ENCODE results near the gene IFT88.
A peak's percentile ranks its signal among the peaks of the same experiment; 100 is the strongest.

IFT88 gene
- long read RNA-seq, donor 1, partial matches to known transcripts, result 8 of 9 reads
- long read RNA-seq, donor 1, other reads (novel, unspliced or antisense), result 0 of 9 reads
- long read RNA-seq, donor 2, partial matches to known transcripts, result 0 of 1 reads
- long read RNA-seq, donor 2, other reads (novel, unspliced or antisense), result 0 of 1 reads
- long read RNA-seq, donor 3, result 0 reads
- long read RNA-seq, donor 4, result 0 reads
- long read RNA-seq, donor 5, partial matches to known transcripts, result 0 of 3 reads
- long read RNA-seq, donor 5, other reads (novel, unspliced or antisense), result 0 of 3 reads
- long read RNA-seq, donor 6, partial matches to known transcripts, result 15 of 15 reads
- long read RNA-seq, donor 6, other reads (novel, unspliced or antisense), result 0 of 15 reads
- long read RNA-seq, donor 7, partial matches to known transcripts, result 5 of 7 reads
- long read RNA-seq, donor 7, other reads (novel, unspliced or antisense), result 0 of 7 reads
- long read RNA-seq, donor 8, result 0 reads

GRCh38 chr13:20566898-20567874 lies at the start of gene IFT88:
IFT88 (plus strand) TSS chr13:20567157; CDS start chr13:20574386, 7,229 bp downstream.
- DNase-seq, result peak; percentile 99

GRCh38 chr13:20518660-20519100 lies 48.3 kb upstream of the IFT88 start:
- DNase-seq, result no peak

- DNase-seq, result no peak
Observed at GRCh38 chr13:20519875-20520274, 47.1 kb upstream of the IFT88 start.

DNA sequence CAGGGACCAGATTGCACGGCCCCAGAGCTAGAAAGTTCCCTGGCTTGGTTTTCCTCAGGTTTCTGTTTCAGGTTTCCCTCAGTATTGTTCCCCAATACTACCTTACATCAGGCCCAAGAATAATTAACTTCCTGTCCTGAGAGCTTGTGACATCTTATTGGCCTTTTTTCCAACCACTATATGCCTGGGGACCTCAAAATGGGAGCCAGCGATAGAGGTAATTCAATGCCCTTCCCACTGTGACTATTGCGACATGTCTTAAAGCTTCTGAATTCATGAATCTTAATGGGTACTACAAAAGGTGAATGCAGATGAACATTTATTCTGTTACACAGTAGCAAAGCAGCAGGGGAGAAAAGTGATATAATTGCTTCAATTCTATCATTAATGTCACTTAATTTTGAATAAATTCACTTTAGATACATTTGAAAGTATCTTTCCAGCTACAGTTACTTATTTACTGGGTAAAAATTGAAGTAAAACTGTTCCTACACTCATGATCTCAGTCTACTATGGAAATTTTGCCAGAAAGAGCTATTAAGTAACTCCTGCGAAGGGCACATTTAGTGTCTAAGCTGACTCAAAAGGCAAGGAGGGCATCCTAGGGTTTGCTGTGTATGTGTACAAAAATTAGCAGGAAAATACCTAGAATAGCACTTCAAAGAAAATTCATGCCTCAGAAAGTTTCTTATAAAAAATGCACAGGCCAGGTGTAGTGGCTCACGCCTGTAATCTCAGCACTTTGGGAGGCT lies 45.4 kb upstream of the IFT88 start:
- DNase-seq, result no peak

DNA sequence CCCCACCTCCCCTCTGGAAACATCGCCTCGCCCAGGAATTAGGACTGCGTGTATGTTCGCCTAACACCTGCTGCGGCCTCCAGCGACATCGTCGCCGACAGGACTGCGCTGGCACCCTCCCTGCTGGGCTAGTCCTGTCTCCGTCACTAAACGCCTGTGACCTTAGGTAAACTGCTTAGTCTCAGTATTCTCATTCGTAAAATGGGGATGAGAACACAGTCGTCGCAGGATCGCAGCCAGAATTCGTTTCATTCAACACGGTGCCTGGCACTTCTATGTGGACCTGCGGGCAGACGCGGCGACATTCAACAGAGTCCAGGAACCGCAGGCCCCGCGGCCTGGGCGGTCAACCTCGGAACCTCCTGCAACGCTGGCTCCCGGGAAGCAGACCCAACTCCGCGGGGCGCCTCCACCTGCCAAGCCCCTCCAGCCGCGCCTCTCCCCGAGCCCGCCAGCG lies 41.8 kb upstream of the IFT88 start:
- no peak for DNase-seq

GRCh38 chr13:20525601-20526544 lies 41.1 kb upstream of the IFT88 start, which contains the start of gene CRYL1:
CRYL1 (minus strand) TSS chr13:20525857; CDS start chr13:20525794, 63 bp downstream.
- peak; percentile 85 for DNase-seq

- DNase-seq, result no peak
Observed at GRCh38 chr13:20526664-20527063, 40.3 kb upstream of the IFT88 start.

DNA sequence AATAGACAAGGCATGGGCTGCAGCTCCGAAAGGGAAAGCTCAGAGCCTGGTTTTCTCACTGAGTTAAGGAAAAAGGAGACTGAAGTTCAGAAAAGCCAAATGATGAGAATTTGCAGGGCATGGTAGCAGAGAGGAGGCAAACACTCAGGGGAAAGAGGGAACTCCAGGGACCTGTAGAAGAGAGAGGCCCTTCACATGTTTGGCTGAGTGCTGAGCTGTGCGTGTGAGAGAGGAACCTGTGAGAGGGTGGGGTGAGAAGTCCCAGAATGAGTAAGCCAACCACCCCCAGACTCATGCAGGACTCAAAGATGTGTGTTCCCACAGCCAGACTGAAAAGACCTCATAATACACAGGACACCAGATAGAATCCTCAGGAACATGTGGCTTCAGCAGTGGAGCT lies 38.5 kb upstream of the IFT88 start:
- no peak for DNase-seq

DNA sequence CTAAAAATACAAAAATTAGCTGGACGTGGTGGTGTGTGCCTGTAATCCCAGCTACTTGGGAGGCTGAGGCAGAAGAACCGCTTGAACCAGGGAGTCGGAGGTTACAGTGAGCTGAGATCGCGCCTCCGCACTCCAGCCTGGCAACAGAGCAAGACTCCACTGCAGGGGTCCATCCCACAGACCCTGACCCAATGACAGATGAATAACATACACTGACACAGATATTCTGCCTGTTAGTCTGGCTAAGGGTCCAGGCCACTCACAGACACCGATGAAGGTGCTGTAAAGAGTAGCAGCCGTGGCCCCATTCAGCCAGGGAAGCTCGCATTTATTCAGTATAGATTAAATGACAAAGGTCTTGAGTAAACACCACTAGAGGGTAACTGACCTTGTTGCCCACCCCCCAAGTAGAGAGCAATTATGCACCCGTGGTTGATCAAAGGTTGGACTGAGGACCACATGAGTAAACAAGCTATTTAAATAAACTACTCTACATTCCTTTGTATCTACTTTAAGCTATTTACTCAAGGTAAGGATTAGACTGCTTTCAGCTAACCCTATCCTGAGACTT lies 32.8 kb upstream of the IFT88 start:
- no peak for DNase-seq

DNA sequence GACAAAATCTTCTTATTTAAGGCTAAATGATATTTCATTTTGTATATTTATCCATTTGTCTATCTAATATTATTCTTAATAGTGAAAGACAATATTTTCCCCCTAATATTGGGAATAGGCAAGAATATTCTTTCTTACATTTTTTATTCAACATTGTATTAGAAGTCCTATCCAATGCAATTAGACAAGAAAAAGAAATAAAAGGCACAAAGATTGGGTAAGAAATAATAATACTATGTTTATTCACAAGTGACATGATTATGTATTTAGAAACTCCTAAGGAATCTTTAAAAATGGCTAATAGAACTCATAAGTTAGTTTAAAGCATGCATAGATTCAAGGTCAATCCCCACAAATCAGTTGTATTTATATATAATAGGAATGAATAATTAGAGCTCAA lies 30.0 kb upstream of the IFT88 start:
- no peak for DNase-seq

DNA sequence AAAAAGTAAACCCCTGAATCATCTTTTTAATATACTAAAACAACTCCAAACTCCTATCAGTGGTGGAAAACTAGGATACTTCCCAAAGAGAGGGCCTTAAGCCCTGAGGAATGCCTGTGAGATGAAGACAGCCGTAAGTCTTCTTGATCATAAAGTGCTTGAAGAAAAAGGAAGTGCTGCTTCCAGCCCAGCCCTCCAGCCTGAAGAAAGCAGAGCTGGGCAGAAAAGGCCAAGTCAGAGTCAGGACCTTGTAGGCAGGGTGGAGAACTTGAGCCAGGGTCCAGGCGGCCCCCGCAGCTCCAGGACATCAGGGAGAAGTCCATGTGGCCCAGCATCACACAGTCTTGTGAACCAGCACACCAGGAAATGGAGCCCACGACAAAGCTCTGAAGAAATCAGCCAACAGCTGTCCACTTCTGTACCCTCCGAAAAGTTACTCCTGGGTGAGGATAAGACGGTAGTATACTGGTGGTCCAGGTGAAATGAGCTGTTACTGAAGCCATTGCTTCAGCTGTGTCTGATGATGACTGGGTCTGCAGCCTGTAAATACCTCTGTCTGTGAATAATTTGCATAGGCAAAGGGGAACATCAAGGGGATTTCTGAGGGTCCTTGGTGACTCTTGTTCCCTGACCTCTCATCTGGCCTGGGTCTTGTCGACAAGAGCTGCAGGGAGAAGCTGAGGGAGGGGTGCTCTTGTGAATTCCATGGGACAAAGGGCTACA lies 22.6 kb upstream of the IFT88 start:
- DNase-seq, result no peak

DNA sequence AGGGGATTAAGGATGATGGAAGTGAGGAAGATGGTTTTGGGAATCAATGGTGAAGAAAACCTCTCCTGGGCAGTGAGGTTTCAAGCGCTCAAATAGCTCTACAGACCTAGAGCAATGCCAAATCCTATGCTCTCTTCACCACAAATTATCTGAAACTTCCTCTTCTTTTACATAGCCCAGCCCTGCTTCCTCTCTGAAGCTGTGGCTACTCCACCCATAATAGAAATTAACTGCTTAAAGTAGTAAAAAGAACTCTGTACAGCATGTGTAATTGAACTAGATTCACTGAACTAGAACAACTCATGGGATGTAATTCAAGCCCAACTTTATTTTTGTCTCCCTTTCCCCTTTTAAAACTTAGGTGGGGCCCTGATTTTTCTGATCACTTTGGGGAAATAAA lies 20.4 kb upstream of the IFT88 start:
- DNase-seq, result no peak

GRCh38 chr13:20547479-20547908 lies 19.5 kb upstream of the IFT88 start:
- DNase-seq, result no peak

DNA sequence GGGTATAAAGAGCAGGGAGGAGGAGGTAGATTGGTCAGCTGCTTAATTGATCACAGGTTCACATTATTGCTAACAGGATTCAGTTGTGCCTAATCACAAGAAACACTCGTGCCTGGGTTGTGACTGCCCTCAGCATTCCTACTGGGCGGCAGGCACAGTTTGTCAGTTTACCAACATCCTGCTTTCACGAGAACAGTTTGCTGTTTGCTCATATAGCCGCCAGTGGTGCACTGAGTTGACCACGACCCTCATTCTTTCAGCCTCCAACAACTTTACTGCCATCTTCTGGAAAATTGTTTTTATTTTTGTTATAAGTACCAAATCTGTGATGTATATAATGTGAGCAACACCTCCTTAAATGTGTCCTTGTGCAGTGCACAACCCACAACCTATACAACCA lies 16.2 kb upstream of the IFT88 start:
- no peak for DNase-seq

DNA sequence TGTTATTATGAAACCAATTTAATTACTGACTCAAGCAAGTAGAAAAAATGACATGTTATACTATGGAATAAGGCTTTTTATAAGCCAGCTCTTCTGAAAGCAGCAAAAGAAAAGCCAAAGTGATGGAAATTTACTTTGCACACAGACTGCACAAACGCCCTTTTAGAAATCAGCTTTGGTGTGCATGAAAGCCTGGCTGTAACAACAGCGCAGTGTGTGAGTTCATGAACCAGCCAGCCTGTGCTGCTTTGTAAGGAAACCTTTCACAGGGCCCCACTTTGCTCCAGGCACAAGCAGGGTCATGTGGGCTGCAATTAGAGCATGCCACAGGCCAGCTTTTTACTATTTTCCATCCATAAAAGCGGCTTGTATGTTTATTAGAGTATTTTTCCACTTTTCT lies 13.6 kb upstream of the IFT88 start:
- DNase-seq, result no peak

DNA sequence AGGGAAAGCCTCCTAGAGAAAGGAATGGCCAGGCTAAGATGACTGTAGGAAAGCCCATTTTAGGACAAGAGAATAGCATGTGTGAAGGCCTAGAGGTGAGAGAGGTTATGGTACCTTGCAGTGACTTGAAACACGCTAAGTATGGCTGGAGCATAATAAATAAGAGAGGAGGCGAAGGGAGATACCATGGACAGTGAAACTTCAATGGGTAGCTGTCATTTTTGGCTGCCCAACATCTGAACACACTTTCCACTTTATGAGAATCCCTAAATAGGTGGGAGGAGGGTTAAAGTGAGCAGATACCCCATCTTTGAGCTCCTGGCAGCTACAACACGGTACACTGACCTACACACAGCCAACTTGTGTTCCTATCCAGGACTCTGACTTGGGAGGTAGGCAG lies 8.0 kb upstream of the IFT88 start:
- no peak for DNase-seq

- DNase-seq, result no peak
Observed at GRCh38 chr13:20559659-20560356, 7.1 kb upstream of the IFT88 start.

GRCh38 chr13:20561741-20562140 lies 5.2 kb upstream of the IFT88 start:
- no peak for DNase-seq

GRCh38 chr13:20565115-20565736 lies 1.7 kb upstream of the IFT88 start:
- DNase-seq, result no peak

Data from right kidney (tissue), 9 donors.